SK-N-SH (cell line): ENCODE data around the gene SPATA24. TPM values are rescaled to one million over a fixed set of nuclear protein-coding genes. Genes with fewer than 3 reads are reported as not detected.

Experiments used
- CTCF ChIA-PET: fragments of 300-600, 350-600 bp; formaldehyde crosslinking; extraction: SDS; loops from one replicate; lab custom pipeline; 2021; lab: Yijun Ruan, JAX
- POLR2A ChIA-PET: fragments of 350-600 bp; sonication (Branson Sonifier 250); formaldehyde crosslinking; extraction: SDS; loops from one replicate; lab custom pipeline; 2020; ENCODE audit warnings: antibody characterized with exemption, inconsistent platforms; lab: Yijun Ruan, JAX
- DNase-seq: peaks from one replicate; pipeline ENCODE4 v3.0.0; 2012
- H2AFZ ChIP-seq: fragments of 200-600 bp; sonication (generic); 2 replicates; pipeline ENCODE4 v1.8.1; 2016; ENCODE audit warnings: antibody characterized with exemption, mild to moderate bottlenecking, low read depth
- H3F3A ChIP-seq: fragments of 200-600 bp; sonication (generic); replicated peaks from 2 replicates; pipeline ENCODE3; 2016; ENCODE audit warnings: antibody characterized with exemption, mild to moderate bottlenecking; ENCODE audit not compliant: insufficient read depth
- H3K27ac ChIP-seq, 2 experiments: fragments of 200-500 bp in 1 of 2; fragments of 200-600 bp in 1 of 2; sonication (Bioruptor generic) in 1 of 2; sonication (generic), shearing (Covaris generic) in 1 of 2; 2 replicates each; pipeline versions ENCODE4 v1.5.1 to v1.6.1; 2014 to 2016; ENCODE audit warnings: low read depth in 2 of 2, inconsistent platforms in 1 of 2, low read length in 1 of 2, mild to moderate bottlenecking in 1 of 2, mixed read lengths in 1 of 2
- H3K27me3 ChIP-seq: fragments of 200-600 bp; sonication (generic), shearing (Covaris generic); 2 replicates; pipeline ENCODE4 v1.6.1; 2016; ENCODE audit warnings: mixed run types; ENCODE audit not compliant: insufficient read depth
- H3K36me3 ChIP-seq, 2 experiments: fragments of 200-500 bp in 1 of 2; fragments of 200-600 bp in 1 of 2; sonication (Bioruptor generic) in 1 of 2; sonication (generic) in 1 of 2; replicated peaks in 1 of 2; 2 replicates each; pipeline versions ENCODE3 to v1.5.1; 2014 to 2016; ENCODE audit warnings: low read length in 1 of 2, mild to moderate bottlenecking in 1 of 2; ENCODE audit not compliant: insufficient read depth in 2 of 2, control insufficient read depth in 1 of 2
- H3K4me1 ChIP-seq, 2 experiments: fragments of 200-500 bp in 1 of 2; fragments of 200-600 bp in 1 of 2; sonication (Bioruptor generic) in 1 of 2; sonication (generic), shearing (Covaris generic) in 1 of 2; 2 replicates each; pipeline versions ENCODE4 v1.5.1 to v1.6.1; 2014 to 2016; ENCODE audit warnings: low read depth in 1 of 2, low read length in 1 of 2, mixed run types in 1 of 2; ENCODE audit not compliant: insufficient read depth in 2 of 2, control insufficient read depth in 1 of 2
- H3K4me2 ChIP-seq: fragments of 200-600 bp; sonication (generic), shearing (Covaris generic); 2 replicates; pipeline ENCODE4 v1.6.1; 2017; ENCODE audit warnings: mixed run types
- H3K4me3 ChIP-seq, 2 experiments: fragments of 200-500 bp in 1 of 2; fragments of 200-600 bp in 1 of 2; sonication (Bioruptor generic) in 1 of 2; sonication (generic), shearing (Covaris generic) in 1 of 2; 2 replicates each; pipeline versions ENCODE4 v1.5.1 to v1.8.1; 2014 to 2016; ENCODE audit warnings: low read depth in 2 of 2, inconsistent platforms in 1 of 2, low read length in 1 of 2, mild to moderate bottlenecking in 1 of 2, mixed read lengths in 1 of 2, moderate library complexity in 1 of 2
- H3K79me2 ChIP-seq: fragments of 200-600 bp; sonication (generic); 2 replicates; pipeline ENCODE4 v1.8.1; 2017; ENCODE audit warnings: mild to moderate bottlenecking; ENCODE audit not compliant: insufficient read depth
- H3K9ac ChIP-seq: fragments of 200-600 bp; sonication (generic); 2 replicates; pipeline ENCODE4 v1.6.1; 2017; ENCODE audit warnings: mixed run types
- H3K9me2 ChIP-seq: fragments of 200-600 bp; sonication (generic); 2 replicates; pipeline ENCODE4 v1.6.1; 2017; ENCODE audit warnings: mixed run types
- H3K9me3 ChIP-seq: fragments of 200-600 bp; sonication (generic); 2 replicates; pipeline ENCODE4 v1.6.1; 2017; ENCODE audit warnings: mixed run types, mild to moderate bottlenecking, moderate library complexity
- H4K20me1 ChIP-seq: fragments of 200-600 bp; sonication (generic); 2 replicates; pipeline ENCODE4 v1.6.1; 2017; ENCODE audit warnings: mild to moderate bottlenecking, mixed run types; ENCODE audit not compliant: insufficient read depth
- CTCF ChIP-seq: fragments of 200-600 bp; sonication (generic); IDR thresholded peaks from 2 replicates; pipeline ENCODE4 v1.6.1; 2017; ENCODE audit warnings: antibody characterized with exemption, mild to moderate bottlenecking, moderate library complexity
- EP300 ChIP-seq, 2 experiments: IDR thresholded peaks; 2 replicates each; pipeline versions ENCODE4 v1.4.0 to v1.6.1; 2012; ENCODE audit warnings: borderline replicate concordance in 1 of 2, low read depth in 1 of 2, low read length in 1 of 2
- EZH2phosphoT487 ChIP-seq: fragments of 200-600 bp; sonication (generic); IDR thresholded peaks from 2 replicates; pipeline ENCODE4 v1.6.1; 2017; ENCODE audit warnings: low read depth, mixed run types, mild to moderate bottlenecking, antibody characterized with exemption, moderate library complexity, borderline replicate concordance
- FOSL2 ChIP-seq: IDR thresholded peaks from 2 replicates; pipeline ENCODE4 v1.4.0; 2012; ENCODE audit warnings: low read depth, mild to moderate bottlenecking, moderate library complexity, borderline replicate concordance
- FOXJ3 ChIP-seq: sonication (generic); formaldehyde crosslinking; IDR thresholded peaks from 2 replicates; pipeline ENCODE4 v1.5.1; 2020; ENCODE audit warnings: mild to moderate bottlenecking, missing genetic modification reagents
- FOXM1 ChIP-seq: IDR thresholded peaks from 2 replicates; pipeline ENCODE4 v1.4.0; 2012; ENCODE audit warnings: low read depth, mild to moderate bottlenecking
- GABPA ChIP-seq: IDR thresholded peaks from 2 replicates; pipeline ENCODE4 v1.4.0; 2012; ENCODE audit warnings: low read depth, mild to moderate bottlenecking
- IRF3 ChIP-seq: fragments of 150-350 bp; IDR thresholded peaks from 2 replicates; pipeline ENCODE4 v1.6.1; 2016; ENCODE audit warnings: mild to moderate bottlenecking, low read depth, low read length
- JUND ChIP-seq: IDR thresholded peaks from 2 replicates; pipeline ENCODE4 v1.4.0; 2012
- MAX ChIP-seq: IDR thresholded peaks from 2 replicates; pipeline ENCODE4 v1.4.0; 2012; ENCODE audit warnings: low read depth
- MEF2A ChIP-seq: IDR thresholded peaks from 2 replicates; pipeline ENCODE4 v1.4.0; 2012; ENCODE audit warnings: low read depth, borderline replicate concordance
- MXI1 ChIP-seq: IDR thresholded peaks from 2 replicates; pipeline ENCODE4 v1.6.1; 2012; ENCODE audit warnings: mild to moderate bottlenecking, low read depth, low read length, improper control_type of control experiment
- NFIC ChIP-seq: IDR thresholded peaks from 2 replicates; pipeline ENCODE4 v1.4.0; 2012; ENCODE audit warnings: borderline replicate concordance
- PBX3 ChIP-seq: IDR thresholded peaks from 2 replicates; pipeline ENCODE4; 2012
- POLR2AphosphoS5 ChIP-seq: IDR thresholded peaks from 2 replicates; pipeline ENCODE4 v1.6.1; 2012; ENCODE audit warnings: low read depth, low read length
- RAD21 ChIP-seq: IDR thresholded peaks from 2 replicates; pipeline ENCODE4 v1.6.1; 2012; ENCODE audit warnings: mild to moderate bottlenecking, low read length
- RCOR1 ChIP-seq: fragments of 150-350 bp; IDR thresholded peaks from 2 replicates; pipeline ENCODE4 v1.6.1; 2017; ENCODE audit warnings: antibody characterized with exemption, low read length
- RXRA ChIP-seq: IDR thresholded peaks from 2 replicates; pipeline ENCODE4 v1.4.0; 2012; ENCODE audit warnings: low read depth, mild to moderate bottlenecking, borderline replicate concordance
- SIN3A ChIP-seq: IDR thresholded peaks from 2 replicates; pipeline ENCODE4 v1.6.1; 2012; ENCODE audit warnings: low read depth, mild to moderate bottlenecking, low read length, moderate library complexity, borderline replicate concordance
- TAF1 ChIP-seq: IDR thresholded peaks from 2 replicates; pipeline ENCODE4 v1.6.1; 2012; ENCODE audit warnings: low read depth, mild to moderate bottlenecking, low read length, moderate library complexity, borderline replicate concordance
- TEAD4 ChIP-seq: IDR thresholded peaks from 2 replicates; pipeline ENCODE4 v1.4.0; 2012; ENCODE audit warnings: mild to moderate bottlenecking, borderline replicate concordance; ENCODE audit not compliant: insufficient read depth
- USF1 ChIP-seq: IDR thresholded peaks from 2 replicates; pipeline ENCODE4 v1.4.0; 2012; ENCODE audit warnings: low read depth, borderline replicate concordance
- USF2 ChIP-seq: fragments of 150-350 bp; IDR thresholded peaks from 2 replicates; pipeline ENCODE4 v1.6.1; 2017; ENCODE audit warnings: antibody characterized with exemption, low read length, low read depth, borderline replicate concordance
- YY1 ChIP-seq: IDR thresholded peaks from 2 replicates; pipeline ENCODE4 v1.4.0; 2012; ENCODE audit warnings: low read depth, mild to moderate bottlenecking
- ZBTB33 ChIP-seq: IDR thresholded peaks from 2 replicates; pipeline ENCODE4 v1.4.0; 2012; ENCODE audit warnings: low read depth, borderline replicate concordance
- WGBS: methylation state at CpG from one replicate; pipeline ENCODE4 v1.1.6; 2017; ENCODE audit warnings: low lambda C conversion rate; 5-methylcytosine and 5-hydroxymethylcytosine counted together
- polyA plus RNA-seq, 3 experiments: library from polyadenylated mRNA; depleted of rRNA; stranded (reverse); fragments of >200 nt; gene quantifications; 2 replicates each; pipeline ENCODE4 v1.2.3, GENCODE V29; 2012

Gene SPATA24
- polyA plus RNA-seq, 1 of the 3 experiments (the other 2 are of a cell fraction): 7.6 TPM

GRCh38 chr5:139443831-139444453 lies 40.1 kb upstream of the SPATA24 start:
- Histone ChIP-seq H3K9ac (peak overlapping the region; percentile 42; the same call in 1 of the 2 replicates), H3K4me2 (peak overlapping the region; percentile 36; the same call in 1 of the 2 replicates), H3K36me3 (no peaks in the 10 kb centered on the region), H3K79me2 (no peaks in the 10 kb centered on the region), H3F3A (peaks cover 40% of the 10 kb centered on the region), H4K20me1 (no peaks in the 10 kb centered on the region), H3K9me3 (no peaks in the 10 kb centered on the region), H3K27me3 (no peaks in the 10 kb centered on the region), H3K4me1 (peaks cover 5 to 29% of the 10 kb centered on the region in 2 experiments; a peak in 3 of 4 replicates), H3K4me3 (no peak overlapping the region), H3K9me2 (no peaks in the 10 kb centered on the region), H2AFZ (no peak overlapping the region), H3K27ac (peak overlapping the region; percentile 67 to 87; a peak in 3 of 4 replicates)
- ChIA-PET POLR2A (no interaction called here), CTCF (interaction anchor here (0.6 to 2.6 kb wide), 3 partner anchors 22 to 144 kb away, joined by 3 to 10 read pairs (median 10); no protein-coding TSS in a partner anchor)
- WGBS: 26% methylated on average over 4 of the region's 4 CpGs
- DNase-seq: peak; percentile 16
- peak; percentile 93 for TF ChIP-seq MEF2A
- TF ChIP-seq FOXJ3 (CRISPR knock-in tag): no peak
- TF ChIP-seq MAX: peak; percentile 71
- TF ChIP-seq TEAD4: peak; percentile 90
- TF ChIP-seq RXRA: no peak; the same call in 1 of the 2 replicates
- TF ChIP-seq USF2: no peak
- TF ChIP-seq USF1: no peak
- TF ChIP-seq RCOR1: no peak
- TF ChIP-seq ZBTB33: peak; percentile 79
- peak; percentile 64; the same call in 1 of the 2 replicates for TF ChIP-seq FOXM1
- no peak for TF ChIP-seq CTCF
- no peak; the same call in 1 of the 2 replicates for TF ChIP-seq TAF1
- peak; percentile 79; the same call in 1 of the 2 replicates for TF ChIP-seq SIN3A
- peak; percentile 78 for TF ChIP-seq NFIC
- TF ChIP-seq EP300 (IDR thresholded peaks at IDR 0.05; ENCODE audit: borderline replicate concordance in 1 of 2, low read depth in 1 of 2, low read length in 1 of 2): peak; percentile 77 to 92
- TF ChIP-seq EZH2phosphoT487: no peak
- TF ChIP-seq RAD21: no peak
- TF ChIP-seq IRF3: no peak
- TF ChIP-seq PBX3: peak; percentile 97
- no peak for TF ChIP-seq GABPA
- TF ChIP-seq POLR2AphosphoS5: peak; percentile 75; the same call in 1 of the 2 replicates
- TF ChIP-seq FOSL2: peak; percentile 86; the same call in 1 of the 2 replicates
- TF ChIP-seq MXI1: 0 out of 2 replicates have a peak, but pooled peaks have one; percentile 27
- TF ChIP-seq JUND: peak; percentile 95
- peak; percentile 54; the same call in 1 of the 2 replicates for TF ChIP-seq YY1
